Upper lobe of right lung (tissue), 1 donor: Measurements from ENCODE around the gene INPP5B. TPM values are rescaled to one million over a fixed set of nuclear protein-coding genes. Genes with fewer than 3 reads are reported as not detected.

ENCODE experiments used
- ATAC-seq: fragments of 200-7000 bp; cut with Tn5 transposase; one replicate; pipeline ENCODE4 v1.9.1; 2020; ENCODE audit warnings: mild to moderate bottlenecking, moderate library complexity
- DNase-seq: peaks from one replicate; pipeline ENCODE4 v3.0.0-alpha.2; 2020
- H3K27ac ChIP-seq: fragments of 200-600 bp; one replicate; pipeline ENCODE4 v1.8.0; 2022
- H3K27me3 ChIP-seq: fragments of 200-600 bp; one replicate; pipeline ENCODE4 v1.8.0; 2022; ENCODE audit warnings: mild to moderate bottlenecking
- H3K36me3 ChIP-seq: fragments of 200-600 bp; one replicate; pipeline ENCODE4 v1.8.0; 2022
- H3K4me1 ChIP-seq: fragments of 200-600 bp; one replicate; pipeline ENCODE4 v1.8.0; 2022
- H3K4me3 ChIP-seq: fragments of 200-600 bp; one replicate; pipeline ENCODE4 v1.8.0; 2022; ENCODE audit warnings: mild to moderate bottlenecking
- H3K9me3 ChIP-seq: fragments of 200-600 bp; one replicate; pipeline ENCODE4 v1.8.0; 2022
- intact Hi-C: fragments of 100-400 bp; cut with DNase I; formaldehyde crosslinking; loops from one replicate; pipeline ENCODE4 v1.11.0; 2022
- total RNA-seq: library from RNA; stranded (reverse); fragmentation: NEBNext Ultra II Directional; extraction: Animal tissue kit (Norgen Biotek cat#: 25700); gene quantifications from one replicate; pipeline ENCODE4 v1.2.1, GENCODE V29; 2021
- TF ChIP-seq, protein P1 (sequence below): fragments of 200-600 bp; IDR thresholded peaks from one replicate; pipeline ENCODE4 v1.8.0; 2022; ENCODE audit warnings: antibody characterized with exemption
- donor health status: DM: no; HTN: yes; CAD: no; lungs with severe emphysema.

The INPP5B gene
- total RNA-seq, 1 donor from 2014 or later, result 44.8 TPM

DNA sequence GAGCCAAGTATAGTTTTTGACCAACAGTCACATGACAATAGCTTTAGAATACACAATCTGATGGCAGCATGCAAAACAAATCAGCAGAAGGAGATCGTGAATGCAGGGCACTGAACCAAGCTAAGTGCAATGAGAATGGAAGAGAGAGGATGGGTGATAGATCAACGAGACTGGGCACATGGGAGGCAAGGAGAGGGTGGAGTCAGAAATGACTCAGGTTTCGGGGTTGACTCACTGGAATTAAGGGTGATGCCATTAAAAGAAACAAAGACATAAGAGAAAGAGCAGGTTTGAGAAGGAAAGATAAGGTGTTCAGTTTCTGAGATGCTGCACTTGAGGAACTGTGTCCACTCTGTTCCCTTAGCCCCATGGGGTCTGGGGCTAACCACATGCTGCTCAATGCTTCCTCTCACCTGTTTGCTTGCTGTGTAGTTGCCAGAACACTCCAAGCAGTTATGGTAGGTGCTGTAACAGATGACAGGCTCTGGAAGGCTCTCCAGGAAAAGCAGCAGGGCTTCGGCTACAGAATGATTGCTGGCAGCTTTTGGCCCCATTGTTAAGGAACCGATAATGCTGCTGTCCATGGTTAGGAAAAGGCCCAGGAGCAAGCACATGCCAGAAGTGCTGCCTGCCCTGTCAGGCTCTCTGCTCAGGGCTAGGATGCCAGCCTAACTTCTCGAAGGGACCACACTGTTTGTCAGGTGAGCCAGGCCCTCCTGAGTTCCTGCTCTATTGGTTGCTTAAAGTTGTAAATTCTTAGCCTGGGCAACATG, 81.3 kb downstream of the INPP5B start:
- Histone ChIP-seq H3K36me3 (peaks cover 91% of the 10 kb centered on the region), H3K4me3 (no peak overlapping the region), H3K27ac (no peak overlapping the region), H3K4me1 (peaks cover under 1% of the 10 kb centered on the region), H3K9me3 (no peaks in the 10 kb centered on the region), H3K27me3 (no peaks in the 10 kb centered on the region)
- DNase-seq, result no peak
- TF ChIP-seq, protein P1, sequence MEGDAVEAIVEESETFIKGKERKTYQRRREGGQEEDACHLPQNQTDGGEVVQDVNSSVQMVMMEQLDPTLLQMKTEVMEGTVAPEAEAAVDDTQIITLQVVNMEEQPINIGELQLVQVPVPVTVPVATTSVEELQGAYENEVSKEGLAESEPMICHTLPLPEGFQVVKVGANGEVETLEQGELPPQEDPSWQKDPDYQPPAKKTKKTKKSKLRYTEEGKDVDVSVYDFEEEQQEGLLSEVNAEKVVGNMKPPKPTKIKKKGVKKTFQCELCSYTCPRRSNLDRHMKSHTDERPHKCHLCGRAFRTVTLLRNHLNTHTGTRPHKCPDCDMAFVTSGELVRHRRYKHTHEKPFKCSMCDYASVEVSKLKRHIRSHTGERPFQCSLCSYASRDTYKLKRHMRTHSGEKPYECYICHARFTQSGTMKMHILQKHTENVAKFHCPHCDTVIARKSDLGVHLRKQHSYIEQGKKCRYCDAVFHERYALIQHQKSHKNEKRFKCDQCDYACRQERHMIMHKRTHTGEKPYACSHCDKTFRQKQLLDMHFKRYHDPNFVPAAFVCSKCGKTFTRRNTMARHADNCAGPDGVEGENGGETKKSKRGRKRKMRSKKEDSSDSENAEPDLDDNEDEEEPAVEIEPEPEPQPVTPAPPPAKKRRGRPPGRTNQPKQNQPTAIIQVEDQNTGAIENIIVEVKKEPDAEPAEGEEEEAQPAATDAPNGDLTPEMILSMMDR, result no peak
- intact Hi-C loops, result no loop called here
- no peak for ATAC-seq

DNA sequence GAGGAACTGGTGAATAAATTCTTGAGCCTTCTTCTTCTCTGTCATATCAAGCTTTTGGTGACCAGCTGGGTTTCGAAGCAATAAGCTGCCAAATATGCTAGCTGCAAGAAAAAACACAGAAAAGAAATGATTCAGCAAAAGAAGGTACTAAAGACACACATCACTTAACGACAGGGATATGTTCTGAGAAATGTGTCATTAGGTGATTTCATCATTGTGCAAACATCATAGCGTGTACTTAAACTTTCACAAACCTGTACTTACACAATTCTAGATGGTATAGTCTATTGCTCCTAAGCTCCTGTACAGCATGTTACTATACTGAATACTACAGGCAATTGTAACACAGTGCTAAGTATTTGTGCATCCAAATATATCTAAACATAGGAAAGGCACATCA, 84.5 kb downstream of the INPP5B start:
- Histone ChIP-seq H3K4me1 (peaks cover 21% of the 10 kb centered on the region), H3K27ac (no peak overlapping the region), H3K27me3 (no peaks in the 10 kb centered on the region), H3K9me3 (no peaks in the 10 kb centered on the region), H3K4me3 (no peak overlapping the region), H3K36me3 (peaks cover 60% of the 10 kb centered on the region)
- intact Hi-C loops, result no loop called here
- TF ChIP-seq, protein P1, result no peak
- ATAC-seq, result no peak
- no peak for DNase-seq

DNA sequence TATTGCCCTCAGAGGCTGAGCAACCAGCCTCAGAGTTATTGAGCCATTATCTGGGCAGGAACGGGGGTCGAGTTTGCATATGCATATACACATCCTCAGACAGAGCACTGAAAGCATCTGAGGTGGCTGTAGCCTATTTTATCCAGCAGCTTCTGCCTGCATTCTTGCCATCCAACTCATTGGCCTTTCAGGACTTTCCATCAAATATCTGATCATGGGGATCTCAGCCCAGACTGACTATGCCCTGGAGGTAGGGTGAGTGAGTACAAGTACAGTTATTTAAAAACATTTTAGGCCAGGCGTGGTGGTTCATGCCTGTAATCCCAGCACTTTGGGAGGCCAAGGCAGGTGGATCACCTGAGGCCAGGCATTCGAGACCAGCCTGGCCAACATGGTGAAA, 85.7 kb downstream of the INPP5B start:
- intact Hi-C loops, result no loop called here
- ATAC-seq (no peak), DNase-seq (no peak)
- Histone ChIP-seq H3K27me3 (no peaks in the 10 kb centered on the region), H3K36me3 (peaks cover 60% of the 10 kb centered on the region), H3K27ac (no peak overlapping the region), H3K4me3 (no peak overlapping the region), H3K4me1 (peaks cover 28% of the 10 kb centered on the region), H3K9me3 (no peaks in the 10 kb centered on the region)
- TF ChIP-seq, protein P1, result no peak

DNA sequence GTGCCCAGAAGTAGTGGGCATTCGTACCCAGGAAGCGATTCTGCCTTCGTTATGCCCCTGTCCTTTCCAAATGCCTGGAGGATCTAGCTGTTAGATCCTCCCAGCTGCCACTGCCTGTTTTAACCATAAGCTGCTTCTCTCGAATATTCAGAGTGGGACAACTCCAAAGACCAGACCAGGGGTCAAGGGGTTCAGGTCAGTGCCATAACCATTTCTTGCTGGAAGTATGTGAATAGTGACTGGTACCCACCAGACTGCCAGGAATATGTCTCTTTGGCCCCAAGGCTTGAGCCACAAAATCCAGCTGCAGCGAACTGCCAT, 86.5 kb downstream of the INPP5B start:
- DNase-seq (no peak), ATAC-seq (no peak)
- peaks cover 58% of the 10 kb centered on the region for H3K36me3 ChIP-seq
- TF ChIP-seq, protein P1, result peak; percentile 4
- H3K4me1 ChIP-seq, result peaks cover 36% of the 10 kb centered on the region
- H3K27ac ChIP-seq, result peak overlapping the region; percentile 95
- peak overlapping the region; percentile 92 for H3K4me3 ChIP-seq
- no peaks in the 10 kb centered on the region for H3K9me3 ChIP-seq
- H3K27me3 ChIP-seq, result no peaks in the 10 kb centered on the region
- intact Hi-C loops, result no loop called here

DNA sequence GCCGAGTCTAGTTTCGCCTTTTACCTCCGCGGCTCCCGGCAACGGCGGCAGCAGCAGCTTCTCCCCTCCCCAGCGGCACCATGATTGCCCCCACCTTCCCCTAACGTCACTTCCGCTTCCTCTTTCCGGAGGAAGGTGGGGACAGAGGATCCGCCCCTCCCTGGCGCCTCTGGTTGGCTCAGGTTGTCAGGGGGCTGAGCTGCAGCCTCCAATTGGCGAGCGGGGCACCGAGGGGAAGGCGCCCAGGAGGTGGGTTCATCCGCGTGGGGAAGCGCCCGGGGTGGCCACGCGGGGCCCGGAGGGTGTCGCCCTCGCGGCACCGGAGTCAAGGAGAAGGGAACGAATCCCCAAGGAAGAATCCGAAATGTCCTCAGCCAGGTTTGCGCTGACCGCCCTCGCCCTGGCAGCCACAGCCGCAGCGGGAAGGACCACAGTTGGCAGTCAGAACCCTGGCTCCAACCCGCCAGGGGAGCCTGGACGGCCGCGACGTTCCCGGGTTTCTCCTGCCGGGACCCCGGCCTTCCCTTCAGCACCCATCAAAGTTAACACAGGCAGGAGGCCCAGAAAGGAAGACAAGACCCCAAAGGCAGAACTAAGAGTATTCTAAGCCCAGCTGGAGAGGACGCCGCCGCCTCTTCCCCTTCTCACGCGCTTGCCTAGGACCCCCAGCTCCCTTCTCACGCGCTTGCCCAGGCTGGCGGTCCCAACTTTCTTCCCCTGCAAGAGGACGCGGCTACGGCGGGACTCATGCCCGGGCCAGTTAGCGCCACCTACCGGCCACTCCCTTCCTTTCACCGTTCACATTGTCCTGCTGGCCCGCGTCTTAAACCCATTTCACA, 87.1 kb downstream of the INPP5B start, which contains the start of gene MTF1:
Gene MTF1 (minus strand): TSS at position 86 of the 839 bp plus-strand sequence. CDS start 1,934 bp downstream, outside the sequence.
- TF ChIP-seq, protein P1, result peak; percentile 92
- Histone ChIP-seq H3K9me3 (no peaks in the 10 kb centered on the region), H3K36me3 (peaks cover 58% of the 10 kb centered on the region), H3K4me3 (peak within 1 kb of the TSS; percentile 92), H3K27ac (peak within 1 kb of the TSS; percentile 95), H3K4me1 (peaks cover 40% of the 10 kb centered on the region), H3K27me3 (no peaks in the 10 kb centered on the region)
- intact Hi-C loops, result no loop called here
- DNase-seq, result peak; percentile 98
- ATAC-seq, result peak; percentile 99
